PC-3 (cell line): ENCODE data around the gene RALY. TPM values are rescaled to one million over a fixed set of nuclear protein-coding genes. Genes with fewer than 3 reads are reported as not detected.

ENCODE experiments used
- ATAC-seq: fragments of 200-7000 bp; cut with Tn5 transposase; 2 replicates; pipeline ENCODE4 v1.9.1; 2020; ENCODE audit warnings: mild to moderate bottlenecking, moderate library complexity
- BruUV-seq: library from RNA; stranded (reverse); fragments of 400-500 nt; replicated peaks from 2 replicates; lab custom pipeline; 2021; lab: Mats Ljungman, UMichigan
- CTCF ChIA-PET: fragments of 300-600 bp; sonication (Branson Sonifier 250); formaldehyde crosslinking; loops from one replicate; lab custom pipeline; 2022; ENCODE audit warnings: antibody characterized with exemption; lab: Charles Lee
- POLR2A ChIA-PET: fragments of 300-600 bp; sonication (Branson Sonifier 250); formaldehyde crosslinking; loops from one replicate; lab custom pipeline; 2022; ENCODE audit warnings: antibody characterized with exemption; ENCODE audit not compliant: unreplicated experiment; lab: Charles Lee
- DNase-seq: peaks from one replicate; pipeline ENCODE4 v3.0.0-alpha.2; 2015
- H2AFZ ChIP-seq: fragments of 300-600 bp; sonication (generic); 2 replicates; pipeline ENCODE4 v1.6.0; 2016; ENCODE audit warnings: antibody characterized with exemption, low read length
- H3F3A ChIP-seq: fragments of 300-600 bp; sonication (generic); one replicate; pipeline ENCODE4 v1.6.0; 2017; ENCODE audit warnings: antibody characterized with exemption, low read length, control low read depth, mild to moderate bottlenecking; ENCODE audit not compliant: unreplicated experiment
- H3K27ac ChIP-seq: fragments of 300-600 bp; sonication (generic); 2 replicates; pipeline ENCODE4 v1.5.1; 2016; ENCODE audit warnings: mild to moderate bottlenecking, low read length
- H3K27me3 ChIP-seq: fragments of 300-600 bp; sonication (generic); 2 replicates; pipeline ENCODE4 v1.6.1; 2016; ENCODE audit warnings: low read length, mixed read lengths
- H3K36me3 ChIP-seq: fragments of 300-600 bp; sonication (generic); 2 replicates; pipeline ENCODE4 v1.6.1; 2016; ENCODE audit warnings: low read depth, mixed run types, low read length, mixed read lengths
- H3K4me1 ChIP-seq: fragments of 300-600 bp; sonication (generic); 2 replicates; pipeline ENCODE4 v1.5.1; 2016; ENCODE audit warnings: low read length; ENCODE audit not compliant: insufficient read depth
- H3K4me2 ChIP-seq: fragments of 300-600 bp; sonication (generic); 2 replicates; pipeline ENCODE4 v1.6.0; 2016; ENCODE audit warnings: low read length
- H3K4me3 ChIP-seq: fragments of 300-600 bp; sonication (generic); 2 replicates; pipeline ENCODE4 v1.5.1; 2016; ENCODE audit warnings: mild to moderate bottlenecking, low read length, mixed read lengths
- H3K79me2 ChIP-seq: fragments of 300-600 bp; sonication (generic); 2 replicates; pipeline ENCODE4 v1.6.1; 2017; ENCODE audit warnings: low read length, mixed read lengths
- H3K9ac ChIP-seq: fragments of 300-600 bp; sonication (generic); 2 replicates; pipeline ENCODE4 v1.6.0; 2016; ENCODE audit warnings: mild to moderate bottlenecking, low read length
- H3K9me2 ChIP-seq: fragments of 300-600 bp; sonication (generic); replicated peaks from 2 replicates; pipeline ENCODE4 v1.6.1; 2016; ENCODE audit warnings: mixed run types, low read length, mixed read lengths
- H3K9me3 ChIP-seq: fragments of 300-600 bp; sonication (generic); 2 replicates; pipeline ENCODE4 v1.6.1; 2016; ENCODE audit warnings: low read length, mixed read lengths
- H4K20me1 ChIP-seq: fragments of 300-600 bp; sonication (generic); 2 replicates; pipeline ENCODE4 v1.6.1; 2016; ENCODE audit warnings: low read length, mixed read lengths
- CTCF ChIP-seq: fragments of 300-600 bp; sonication (generic); conservative IDR thresholded peaks from 2 replicates; pipeline ENCODE4 v1.5.1; 2017; ENCODE audit warnings: antibody characterized with exemption, low read depth, mild to moderate bottlenecking, low read length
- EZH2 ChIP-seq: fragments of 300-600 bp; sonication (generic); IDR thresholded peaks from one replicate; pipeline ENCODE4 v1.6.1; 2017; ENCODE audit warnings: antibody characterized with exemption, mild to moderate bottlenecking, low read length; ENCODE audit not compliant: unreplicated experiment
- EZH2phosphoT487 ChIP-seq: fragments of 300-600 bp; sonication (generic); IDR thresholded peaks from 2 replicates; pipeline ENCODE4 v1.6.1; 2018; ENCODE audit warnings: mild to moderate bottlenecking, antibody characterized with exemption, low read length, borderline replicate concordance
- intact Hi-C: fragments of 100-400 bp; cut with micrococcal nuclease; formaldehyde crosslinking; loops from 2 replicates; pipeline ENCODE4 v1.9.0; 2023
- total RNA-seq: library from RNA; depleted of rRNA; stranded (reverse); fragments of >200 nt; gene quantifications from 2 replicates; pipeline ENCODE4 v1.2.3, GENCODE V29; 2014

Gene RALY
- total RNA-seq, 1 experiment from 2014 or later: 160 TPM

GRCh38 chr20:34018166-34018565 is 24.5 kb downstream of the RALY start:
- ATAC-seq (no peak), DNase-seq (no peak)
- Histone ChIP-seq H3K9me2 (no peaks in the 10 kb centered on the region), H3K9ac (no peak overlapping the region), H3F3A (no peaks in the 10 kb centered on the region), H3K27ac (no peak overlapping the region), H3K4me3 (no peak overlapping the region), H2AFZ (no peak overlapping the region), H3K27me3 (no peaks in the 10 kb centered on the region), H3K4me1 (0 out of 2 replicates have a peak, but pooled peaks cover 8% of the 10 kb centered on the region), H3K79me2 (peaks cover 90% of the 10 kb centered on the region), H4K20me1 (peaks cover 64% of the 10 kb centered on the region), H3K4me2 (no peak overlapping the region), H3K36me3 (peaks cover 4% of the 10 kb centered on the region; the same call in 1 of the 2 replicates), H3K9me3 (no peaks in the 10 kb centered on the region)
- no TSS peak for BruUV-seq
- POLR2A ChIA-PET: no interaction called here
- TF ChIP-seq EZH2 (no peak), CTCF (no peak), EZH2phosphoT487 (no peak)
- intact Hi-C loops: no loop called here
- CTCF ChIA-PET: no interaction called here

GRCh38 chr20:34022151-34022838 is 28.6 kb downstream of the RALY start:
- CTCF ChIA-PET: interaction anchor here (0.5 to 1.5 kb wide), 6 partner anchors 29 to 506 kb away, joined by 3 to 8 read pairs (median 4); partner anchors contain the start of gene RALY
- peaks cover 89% of the 10 kb centered on the region for H3K79me2 ChIP-seq
- H3K9me3 ChIP-seq: no peaks in the 10 kb centered on the region
- ATAC-seq (peak; percentile 74), DNase-seq (peak; percentile 57)
- H3K4me2 ChIP-seq: no peak overlapping the region
- peaks cover 63% of the 10 kb centered on the region for H4K20me1 ChIP-seq
- H3K27ac ChIP-seq: no peak overlapping the region
- POLR2A ChIA-PET: no interaction called here
- H3K4me1 ChIP-seq: 0 out of 2 replicates have a peak, but pooled peaks cover 8% of the 10 kb centered on the region
- no peak overlapping the region for H3K4me3 ChIP-seq
- intact Hi-C loops: loop anchor here (2.0 to 5.0 kb wide), 2 partner anchors 105 to 159 kb away; no protein-coding TSS in a partner anchor
- H3K36me3 ChIP-seq: peaks cover 4% of the 10 kb centered on the region; the same call in 1 of the 2 replicates
- H3K9me2 ChIP-seq: no peaks in the 10 kb centered on the region
- TF ChIP-seq EZH2phosphoT487 (no peak), CTCF (peak; percentile 63), EZH2 (no peak)
- no peak overlapping the region for H3K9ac ChIP-seq
- no peaks in the 10 kb centered on the region for H3K27me3 ChIP-seq
- no peak overlapping the region for H2AFZ ChIP-seq
- no peaks in the 10 kb centered on the region for H3F3A ChIP-seq
- BruUV-seq: no TSS peak

- DNase-seq (no peak), ATAC-seq (no peak)
- no TSS peak for BruUV-seq
- no peaks in the 10 kb centered on the region for H3K9me3 ChIP-seq
- no peaks in the 10 kb centered on the region for H3F3A ChIP-seq
- ChIA-PET CTCF (interaction anchor here (1.5 kb wide), 1 partner anchor 160 kb away, joined by 8 read pairs; no protein-coding TSS in a partner anchor), POLR2A (no interaction called here)
- H3K4me2 ChIP-seq: no peak overlapping the region
- no peaks in the 10 kb centered on the region for H3K9me2 ChIP-seq
- H4K20me1 ChIP-seq: peaks cover 63% of the 10 kb centered on the region
- H3K36me3 ChIP-seq: peaks cover 4% of the 10 kb centered on the region; the same call in 1 of the 2 replicates
- H2AFZ ChIP-seq: no peak overlapping the region
- no peak overlapping the region for H3K9ac ChIP-seq
- 0 out of 2 replicates have a peak, but pooled peaks cover 8% of the 10 kb centered on the region for H3K4me1 ChIP-seq
- H3K79me2 ChIP-seq: peaks cover 89% of the 10 kb centered on the region
- intact Hi-C loops: loop anchor here (2.0 to 5.0 kb wide), 2 partner anchors 106 to 160 kb away; no protein-coding TSS in a partner anchor
- TF ChIP-seq EZH2phosphoT487 (no peak), CTCF (no peak), EZH2 (no peak)
- no peak overlapping the region for H3K4me3 ChIP-seq
- no peaks in the 10 kb centered on the region for H3K27me3 ChIP-seq
- no peak overlapping the region for H3K27ac ChIP-seq
These were observed 29.1 kb downstream of the RALY start for GRCh38 chr20:34022839-34023234.
